ENCODE results near the gene CPNE8.

CPNE8 gene

DNA sequence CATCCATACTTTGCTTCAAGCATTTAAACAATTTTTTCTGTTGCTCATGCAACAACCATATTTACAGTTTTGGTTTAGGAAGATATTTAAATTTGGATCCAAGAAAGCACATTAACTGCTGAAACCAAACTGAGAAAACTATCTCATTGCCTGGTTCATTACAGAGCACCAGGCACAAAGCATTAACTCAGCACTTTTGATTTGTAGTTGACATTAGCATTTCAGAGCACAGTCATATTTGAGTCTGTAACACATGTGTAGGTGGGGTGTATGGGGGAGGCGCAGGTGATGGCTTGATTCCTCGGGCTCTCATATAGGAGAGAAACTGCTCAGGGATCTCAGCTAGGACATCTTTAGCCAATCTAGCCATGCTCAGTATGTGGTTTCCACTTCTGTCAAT lies 251.7 kb downstream of the CPNE8 start:
- ATAC-seq (ENCODE audit: insufficient read depth, low read depth), result no peak
- Histone ChIP-seq H3K79me2 (ENCODE audit: insufficient read depth, low read length) (no peaks in the 10 kb centered on the region), H3K4me2 (ENCODE audit: insufficient read depth, low read length) (no peak overlapping the region), H3K27me3 (ENCODE audit: insufficient read depth, low read length, poor library complexity) (no peaks in the 10 kb centered on the region), H3K9ac (ENCODE audit: low read depth, low read length) (no peak overlapping the region), H3K4me3 (ENCODE audit: low read depth in 1 of 2, low read length in 2 of 2) (no peak overlapping the region), H3K9me3 (ENCODE audit: insufficient read depth, low read length, severe bottlenecking) (no peaks in the 10 kb centered on the region), H3K27ac (ENCODE audit: low read length) (no peak overlapping the region), H2AFZ (ENCODE audit: low read depth, low read length) (no peak overlapping the region), H4K20me1 (ENCODE audit: insufficient read depth, low read length) (no peaks in the 10 kb centered on the region), H3K4me1 (ENCODE audit: insufficient read depth, low read length) (no peaks in the 10 kb centered on the region), H3K36me3 (ENCODE audit: insufficient read depth, low read length) (no peaks in the 10 kb centered on the region)
- no peak for DNase-seq
- TF ChIP-seq, protein P1, sequence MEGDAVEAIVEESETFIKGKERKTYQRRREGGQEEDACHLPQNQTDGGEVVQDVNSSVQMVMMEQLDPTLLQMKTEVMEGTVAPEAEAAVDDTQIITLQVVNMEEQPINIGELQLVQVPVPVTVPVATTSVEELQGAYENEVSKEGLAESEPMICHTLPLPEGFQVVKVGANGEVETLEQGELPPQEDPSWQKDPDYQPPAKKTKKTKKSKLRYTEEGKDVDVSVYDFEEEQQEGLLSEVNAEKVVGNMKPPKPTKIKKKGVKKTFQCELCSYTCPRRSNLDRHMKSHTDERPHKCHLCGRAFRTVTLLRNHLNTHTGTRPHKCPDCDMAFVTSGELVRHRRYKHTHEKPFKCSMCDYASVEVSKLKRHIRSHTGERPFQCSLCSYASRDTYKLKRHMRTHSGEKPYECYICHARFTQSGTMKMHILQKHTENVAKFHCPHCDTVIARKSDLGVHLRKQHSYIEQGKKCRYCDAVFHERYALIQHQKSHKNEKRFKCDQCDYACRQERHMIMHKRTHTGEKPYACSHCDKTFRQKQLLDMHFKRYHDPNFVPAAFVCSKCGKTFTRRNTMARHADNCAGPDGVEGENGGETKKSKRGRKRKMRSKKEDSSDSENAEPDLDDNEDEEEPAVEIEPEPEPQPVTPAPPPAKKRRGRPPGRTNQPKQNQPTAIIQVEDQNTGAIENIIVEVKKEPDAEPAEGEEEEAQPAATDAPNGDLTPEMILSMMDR (IDR thresholded peaks at IDR 0.05; ENCODE audit: borderline replicate concordance, extremely low read depth, low read length, poor library complexity, severe bottlenecking), result no peak
- no peak for TF ChIP-seq EZH2 (IDR thresholded peaks at IDR 0.05; ENCODE audit: borderline replicate concordance, low read depth, low read length, severe bottlenecking)

DNA sequence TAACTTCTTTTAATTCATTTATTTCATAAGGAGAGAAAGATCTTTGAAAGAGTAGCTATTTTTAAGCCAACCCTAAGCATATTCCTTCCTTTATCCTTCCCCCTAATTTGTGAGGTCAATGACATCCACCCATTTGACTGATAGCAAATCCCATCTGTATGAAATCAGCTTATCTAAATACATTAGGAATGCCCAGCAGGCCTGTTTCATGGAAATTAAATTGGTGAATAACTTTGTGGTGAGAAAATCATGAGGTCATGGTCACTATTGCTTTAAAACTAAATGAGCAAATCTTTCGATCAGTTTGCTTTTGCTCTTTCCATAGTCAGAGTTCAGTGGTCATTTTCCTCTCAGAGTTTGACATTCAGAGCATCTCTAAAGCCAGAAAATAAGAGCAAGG lies 256.6 kb downstream of the CPNE8 start:
- no peaks in the 10 kb centered on the region for H4K20me1 ChIP-seq (ENCODE audit: insufficient read depth, low read length)
- H3K36me3 ChIP-seq (ENCODE audit: insufficient read depth, low read length), result no peaks in the 10 kb centered on the region
- no peak overlapping the region for H3K4me3 ChIP-seq (ENCODE audit: low read depth in 1 of 2, low read length in 2 of 2)
- no peaks in the 10 kb centered on the region for H3K9me3 ChIP-seq (ENCODE audit: insufficient read depth, low read length, severe bottlenecking)
- no peaks in the 10 kb centered on the region for H3K4me1 ChIP-seq (ENCODE audit: insufficient read depth, low read length)
- ATAC-seq (ENCODE audit: insufficient read depth, low read depth) (no peak), DNase-seq (no peak)
- H2AFZ ChIP-seq (ENCODE audit: low read depth, low read length), result no peak overlapping the region
- H3K27ac ChIP-seq (ENCODE audit: low read length), result no peak overlapping the region
- H3K4me2 ChIP-seq (ENCODE audit: insufficient read depth, low read length), result no peak overlapping the region
- H3K79me2 ChIP-seq (ENCODE audit: insufficient read depth, low read length), result no peaks in the 10 kb centered on the region
- no peak for TF ChIP-seq EZH2 (IDR thresholded peaks at IDR 0.05; ENCODE audit: borderline replicate concordance, low read depth, low read length, severe bottlenecking)
- H3K9ac ChIP-seq (ENCODE audit: low read depth, low read length), result no peak overlapping the region
- H3K27me3 ChIP-seq (ENCODE audit: insufficient read depth, low read length, poor library complexity), result no peaks in the 10 kb centered on the region

DNA sequence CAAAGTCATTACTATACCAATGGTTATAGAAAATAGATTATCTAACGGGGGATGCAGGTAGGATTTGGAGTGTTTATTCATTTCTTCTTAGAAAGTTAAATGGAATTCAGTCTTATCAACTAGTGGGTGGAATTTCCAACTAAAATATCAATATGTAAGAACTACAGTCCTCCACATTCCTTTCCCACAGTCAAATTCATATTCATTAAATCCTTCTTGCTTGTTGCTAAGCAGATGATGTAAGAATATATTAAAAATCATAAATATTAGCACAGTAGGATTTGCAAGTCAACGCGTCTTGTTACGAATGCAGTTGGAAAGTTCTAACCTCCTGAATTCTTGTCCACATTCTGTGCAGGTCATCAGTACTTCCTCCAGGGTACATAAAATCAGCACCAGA lies 259.2 kb downstream of the CPNE8 start:
- no peak for ATAC-seq (ENCODE audit: insufficient read depth, low read depth)
- no peak overlapping the region for H3K27ac ChIP-seq (ENCODE audit: low read length)
- TF ChIP-seq EZH2 (IDR thresholded peaks at IDR 0.05; ENCODE audit: borderline replicate concordance, low read depth, low read length, severe bottlenecking), result no peak

DNA sequence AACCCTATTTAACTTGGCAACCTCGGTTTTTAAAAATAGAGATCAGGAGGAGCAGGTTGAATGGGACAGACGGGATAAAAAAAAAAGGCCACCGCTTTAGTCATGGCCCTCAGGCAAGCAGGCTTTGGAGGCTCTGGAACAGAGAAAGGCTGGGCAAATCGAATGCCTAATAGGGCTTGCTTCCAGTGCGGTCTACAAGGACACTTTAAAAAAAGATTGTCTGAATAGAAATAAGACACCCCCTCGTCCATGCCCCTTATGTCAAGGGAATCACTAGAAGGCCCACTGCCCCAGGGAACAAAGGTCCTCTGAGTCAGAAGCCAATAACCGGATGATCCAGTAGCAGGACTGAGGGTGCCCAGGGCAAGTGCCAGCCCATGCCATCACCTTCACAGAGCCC lies 265.8 kb downstream of the CPNE8 start:
- Histone ChIP-seq H3K27ac (ENCODE audit: low read length) (no peak overlapping the region), H3K27me3 (ENCODE audit: insufficient read depth, low read length, poor library complexity) (no peaks in the 10 kb centered on the region), H3K4me3 (ENCODE audit: low read depth in 1 of 2, low read length in 2 of 2) (no peak overlapping the region), H3K9me3 (ENCODE audit: insufficient read depth, low read length, severe bottlenecking) (peaks cover 3% of the 10 kb centered on the region), H3K36me3 (ENCODE audit: insufficient read depth, low read length) (no peaks in the 10 kb centered on the region), H3K4me1 (ENCODE audit: insufficient read depth, low read length) (no peaks in the 10 kb centered on the region), H3K79me2 (ENCODE audit: insufficient read depth, low read length) (no peaks in the 10 kb centered on the region), H4K20me1 (ENCODE audit: insufficient read depth, low read length) (no peaks in the 10 kb centered on the region), H3K4me2 (ENCODE audit: insufficient read depth, low read length) (no peak overlapping the region), H2AFZ (ENCODE audit: low read depth, low read length) (no peak overlapping the region), H3K9ac (ENCODE audit: low read depth, low read length) (no peak overlapping the region)
- ATAC-seq (ENCODE audit: insufficient read depth, low read depth) (no peak), DNase-seq (no peak)
- TF ChIP-seq, protein P1 (IDR thresholded peaks at IDR 0.05; ENCODE audit: borderline replicate concordance, extremely low read depth, low read length, poor library complexity, severe bottlenecking), result no peak
- no peak for TF ChIP-seq EZH2 (IDR thresholded peaks at IDR 0.05; ENCODE audit: borderline replicate concordance, low read depth, low read length, severe bottlenecking)

More for the DNA sequence above, 259.2 kb downstream of the CPNE8 start:
- Histone ChIP-seq H3K9ac (ENCODE audit: low read depth, low read length) (no peak overlapping the region), H3K4me3 (ENCODE audit: low read depth in 1 of 2, low read length in 2 of 2) (no peak overlapping the region), H3K79me2 (ENCODE audit: insufficient read depth, low read length) (no peaks in the 10 kb centered on the region), H4K20me1 (ENCODE audit: insufficient read depth, low read length) (no peaks in the 10 kb centered on the region), H3K4me2 (ENCODE audit: insufficient read depth, low read length) (no peak overlapping the region), H2AFZ (ENCODE audit: low read depth, low read length) (no peak overlapping the region), H3K9me3 (ENCODE audit: insufficient read depth, low read length, severe bottlenecking) (peaks cover 3% of the 10 kb centered on the region), H3K36me3 (ENCODE audit: insufficient read depth, low read length) (no peaks in the 10 kb centered on the region), H3K27me3 (ENCODE audit: insufficient read depth, low read length, poor library complexity) (no peaks in the 10 kb centered on the region), H3K4me1 (ENCODE audit: insufficient read depth, low read length) (no peaks in the 10 kb centered on the region)
- no peak for DNase-seq

All from DND-41 (cell line).